Sigmoid colon (tissue), 4 donors: ENCODE measurements around the gene ZNF574.

Source experiments
- CTCF ChIP-seq, 4 experiments: fragments of 450-650 bp in 3 of 4; fragments of 200-600 bp in 1 of 4; IDR thresholded peaks; one replicate each; pipeline ENCODE4 v1.5.1; 2016 to 2019; ENCODE audit warnings: antibody characterized with exemption in 4 of 4, mild to moderate bottlenecking in 3 of 4, moderate library complexity in 2 of 4
- EP300 ChIP-seq, 4 donors: sonication (generic); formaldehyde crosslinking; IDR thresholded peaks; one replicate each; pipeline ENCODE4 v1.6.1; 2017; ENCODE audit warnings: antibody characterized with exemption in 4 of 4
- POLR2A ChIP-seq, 2 donors: fragments of 450-650 bp; IDR thresholded peaks; one replicate each; pipeline ENCODE4 v1.6.1; 2016; ENCODE audit warnings: antibody characterized with exemption in 2 of 2, mild to moderate bottlenecking in 2 of 2, moderate library complexity in 2 of 2

- TF ChIP-seq CTCF (IDR thresholded peaks at IDR 0.05) (no peak), EP300 (IDR thresholded peaks at IDR 0.05) (no peak), POLR2A (IDR thresholded peaks at IDR 0.05) (no peak)
These were observed 7.0 kb upstream of the ZNF574 start for GRCh38 chr19:42068756-42069571.
